Measurements from ENCODE around the gene FOXC2.

Gene FOXC2

GRCh38 chr16:86566966-86567700 is 504 bp downstream of the FOXC2 start:
- H3K27me3 ChIP-seq: peaks cover 96% of the 10 kb centered on the region
- H3K4me1 ChIP-seq: no peaks in the 10 kb centered on the region
- DNase-seq: no peak
- H3K9me3 ChIP-seq: no peaks in the 10 kb centered on the region
- TF ChIP-seq CTCF (IDR thresholded peaks at IDR 0.05; ENCODE audit: low read depth, low read length): no peak
- H3K36me3 ChIP-seq: no peaks in the 10 kb centered on the region
- H3K4me3 ChIP-seq (ENCODE audit: low read depth, low read length): no peak overlapping the region

GRCh38 chr16:86567701-86568581 is 1.3 kb downstream of the FOXC2 start:
- Histone ChIP-seq H3K4me1 (no peaks in the 10 kb centered on the region), H3K9me3 (no peaks in the 10 kb centered on the region), H3K27me3 (peaks cover 93% of the 10 kb centered on the region), H3K36me3 (no peaks in the 10 kb centered on the region), H3K4me3 (ENCODE audit: low read depth, low read length) (no peak overlapping the region)
- TF ChIP-seq CTCF (IDR thresholded peaks at IDR 0.05; ENCODE audit: low read depth, low read length): no peak
- DNase-seq: no peak

- DNase-seq: no peak
- Histone ChIP-seq H3K9me3 (no peaks in the 10 kb centered on the region), H3K27me3 (peaks cover 93% of the 10 kb centered on the region), H3K4me1 (no peaks in the 10 kb centered on the region), H3K4me3 (ENCODE audit: low read depth, low read length) (no peak overlapping the region), H3K36me3 (no peaks in the 10 kb centered on the region)
- TF ChIP-seq CTCF (IDR thresholded peaks at IDR 0.05; ENCODE audit: low read depth, low read length): no peak
These were observed 2.3 kb downstream of the FOXC2 start for GRCh38 chr16:86568677-86569623.

- no peaks in the 10 kb centered on the region for H3K36me3 ChIP-seq
- H3K27me3 ChIP-seq: peaks cover 93% of the 10 kb centered on the region
- no peaks in the 10 kb centered on the region for H3K4me1 ChIP-seq
- no peaks in the 10 kb centered on the region for H3K9me3 ChIP-seq
- no peak for DNase-seq
- no peak overlapping the region for H3K4me3 ChIP-seq (ENCODE audit: low read depth, low read length)
- no peak for TF ChIP-seq CTCF (IDR thresholded peaks at IDR 0.05; ENCODE audit: low read depth, low read length)
These were observed 3.2 kb downstream of the FOXC2 start for GRCh38 chr16:86569701-86570447.
